Urinary bladder (tissue), 4 donors: ENCODE data around the gene EIF3I. TPM values are rescaled to one million over a fixed set of nuclear protein-coding genes. Genes with fewer than 3 reads are reported as not detected.

ENCODE experiments used
- DNase-seq: peaks from one replicate; pipeline ENCODE4 v3.0.0-alpha.2; 2015; ENCODE audit errors: extremely low spot score
- H3K27ac ChIP-seq: one replicate; pipeline ENCODE4 v1.5.1; 2013; ENCODE audit warnings: low read depth, mild to moderate bottlenecking, moderate library complexity
- H3K36me3 ChIP-seq: one replicate; pipeline ENCODE4 v1.6.1; 2013; ENCODE audit warnings: mild to moderate bottlenecking, moderate library complexity; ENCODE audit not compliant: insufficient read depth
- H3K4me1 ChIP-seq: one replicate; pipeline ENCODE4 v1.6.1; 2013; ENCODE audit warnings: mild to moderate bottlenecking, moderate library complexity; ENCODE audit not compliant: insufficient read depth
- H3K4me3 ChIP-seq: one replicate; pipeline ENCODE4 v1.5.1; 2013; ENCODE audit warnings: low read depth, low read length
- WGBS: extraction: QIAGEN DNeasy Blood & Tissue Kit; methylation state at CpG from one replicate; pipeline ENCODE4 v1.1.7; 2013; 5-methylcytosine and 5-hydroxymethylcytosine counted together
- polyA plus RNA-seq: library from polyadenylated mRNA; stranded (reverse); fragments of 200-250 nt; gene quantifications from one replicate; pipeline ENCODE4 v1.2.3, GENCODE V29; 2013
- small RNA-seq: library from RNA; depleted of rRNA; stranded (forward); fragments of <200 nt; gene quantifications from one replicate; pipeline ENCODE3, GENCODE V24; 2014
- total RNA-seq: library from RNA; depleted of rRNA; stranded (reverse); fragments of >200 nt; gene quantifications from one replicate; pipeline ENCODE4 v1.2.3, GENCODE V29; 2014
- donor health status: healthy with polysubstance abuse.
- donor health status: healthy.

EIF3I gene
- total and polyA plus RNA-seq, 2 donors: 102 to 177 TPM

- Histone ChIP-seq H3K36me3 (no peaks in the 10 kb centered on the region), H3K4me3 (no peak overlapping the region), H3K27ac (no peak overlapping the region), H3K4me1 (no peaks in the 10 kb centered on the region)
- no peak for DNase-seq
- WGBS: 72% methylated on average over 31 of the region's 31 CpGs
Measured at GRCh38 chr1:32274646-32275340, 52.6 kb downstream of the EIF3I start.

DNA sequence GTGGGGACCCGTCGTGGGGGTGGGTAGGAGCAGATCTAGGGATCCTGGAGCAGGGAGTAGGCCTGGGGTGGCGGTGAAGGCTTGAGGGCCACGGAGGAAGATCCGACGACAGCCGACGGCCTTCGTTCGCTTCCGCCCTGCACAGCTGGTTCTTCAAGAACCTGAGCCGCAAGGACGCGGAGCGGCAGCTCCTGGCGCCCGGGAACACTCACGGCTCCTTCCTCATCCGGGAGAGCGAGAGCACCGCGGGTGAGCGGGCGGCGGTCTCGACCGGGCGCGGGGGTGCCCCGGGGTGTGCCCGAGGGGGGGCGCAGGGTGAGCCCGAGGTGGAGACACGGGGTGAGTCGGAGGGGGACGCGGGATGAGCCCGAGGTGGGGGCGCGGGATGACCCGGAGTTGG lies 53.2 kb downstream of the EIF3I start:
- WGBS: 18% methylated on average over 41 of the region's 41 CpGs
- H3K4me3 ChIP-seq: no peak overlapping the region
- no peak for DNase-seq

GRCh38 chr1:32276032-32276782 lies 54.0 kb downstream of the EIF3I start:
- no peak overlapping the region for H3K27ac ChIP-seq
- no peak overlapping the region for H3K4me3 ChIP-seq
- no peaks in the 10 kb centered on the region for H3K4me1 ChIP-seq
- H3K36me3 ChIP-seq: no peaks in the 10 kb centered on the region
- 78% methylated on average over 30 of the region's 30 CpGs for WGBS
- DNase-seq: no peak

More for the DNA sequence above, 53.2 kb downstream of the EIF3I start:
- Histone ChIP-seq H3K27ac (no peak overlapping the region), H3K36me3 (no peaks in the 10 kb centered on the region), H3K4me1 (no peaks in the 10 kb centered on the region)

Small RNAs within 50 kb of the gene (small RNA-seq; reads per million reads assigned to genes)
- gene RF00017: not detected

Other genes with a start within 250 kb of the EIF3I start
- 84.8 TPM for gene KHDRBS1, start 208.5 kb upstream of the EIF3I start, total RNA-seq
- 85.0 TPM for gene KHDRBS1, start 208.5 kb upstream of the EIF3I start, polyA plus RNA-seq
- 4.2 TPM for gene TMEM39B, start 149.5 kb upstream of the EIF3I start, total RNA-seq
- 16.0 TPM for gene TMEM39B, start 149.5 kb upstream of the EIF3I start, polyA plus RNA-seq
- 27.8 TPM for gene KPNA6, start 114.4 kb upstream of the EIF3I start, total RNA-seq
- 17.1 TPM for gene KPNA6, start 114.4 kb upstream of the EIF3I start, polyA plus RNA-seq
- 42.8 TPM for gene TXLNA, start 42.7 kb upstream of the EIF3I start, total RNA-seq
- 33.0 TPM for gene TXLNA, start 42.7 kb upstream of the EIF3I start, polyA plus RNA-seq
- 17.3 TPM for gene CCDC28B, start 21.8 kb upstream of the EIF3I start, total RNA-seq
- 16.4 TPM for gene CCDC28B, start 21.8 kb upstream of the EIF3I start, polyA plus RNA-seq
- 3.2 TPM for gene IQCC, start 16.7 kb upstream of the EIF3I start, total RNA-seq
- 1.8 TPM for gene IQCC, start 16.7 kb upstream of the EIF3I start, polyA plus RNA-seq
- gene DCDC2B, start 13.3 kb upstream of the EIF3I start, total RNA-seq: not detected
- not detected for gene DCDC2B, start 13.3 kb upstream of the EIF3I start, polyA plus RNA-seq
- 16.1 TPM for gene TMEM234, start 54 bp upstream of the EIF3I start, total RNA-seq
- gene TMEM234, start 54 bp upstream of the EIF3I start, polyA plus RNA-seq: 12.5 TPM
- 2.5 TPM for gene FAM167B, start 24.8 kb downstream of the EIF3I start, total RNA-seq
- 8.2 TPM for gene FAM167B, start 24.8 kb downstream of the EIF3I start, polyA plus RNA-seq
- gene LCK, start 28.9 kb downstream of the EIF3I start, total RNA-seq: 0.90 TPM
- gene LCK, start 28.9 kb downstream of the EIF3I start, polyA plus RNA-seq: 2.1 TPM
- 59.7 TPM for gene HDAC1, start 69.7 kb downstream of the EIF3I start, total RNA-seq
- gene HDAC1, start 69.7 kb downstream of the EIF3I start, polyA plus RNA-seq: 73.6 TPM
- 27.9 TPM for gene MARCKSL1, start 113.8 kb downstream of the EIF3I start, total RNA-seq
- 28.5 TPM for gene MARCKSL1, start 113.8 kb downstream of the EIF3I start, polyA plus RNA-seq
- gene FAM229A, start 140.1 kb downstream of the EIF3I start, total RNA-seq: 3.2 TPM
- 7.3 TPM for gene FAM229A, start 140.1 kb downstream of the EIF3I start, polyA plus RNA-seq
- 0.79 TPM for gene TSSK3, start 140.1 kb downstream of the EIF3I start, total RNA-seq
- 0.73 TPM for gene TSSK3, start 140.1 kb downstream of the EIF3I start, polyA plus RNA-seq
- gene BSDC1, start 172.0 kb downstream of the EIF3I start, total RNA-seq: 53.3 TPM
- gene BSDC1, start 172.0 kb downstream of the EIF3I start, polyA plus RNA-seq: 50.4 TPM
- gene ZBTB8B, start 242.7 kb downstream of the EIF3I start, total RNA-seq: 0.79 TPM
- gene ZBTB8B, start 242.7 kb downstream of the EIF3I start, polyA plus RNA-seq: 0.04 TPM